Stimulated activated CD8-positive, alpha-beta memory T cell treated with anti-CD3 and anti-CD28 coated beads, Interleukin-7, amount 100 ng/mL, for 48 hours (primary cell): ENCODE measurements around the gene CD300H.

Experiments used
- DNase-seq, 2 donors: peaks; one replicate each; pipeline ENCODE4 v3.0.0-alpha.2; 2020; ENCODE audit warnings: low read depth in 1 of 2; ENCODE audit errors: extremely low read depth in 1 of 2

The CD300H gene

DNA sequence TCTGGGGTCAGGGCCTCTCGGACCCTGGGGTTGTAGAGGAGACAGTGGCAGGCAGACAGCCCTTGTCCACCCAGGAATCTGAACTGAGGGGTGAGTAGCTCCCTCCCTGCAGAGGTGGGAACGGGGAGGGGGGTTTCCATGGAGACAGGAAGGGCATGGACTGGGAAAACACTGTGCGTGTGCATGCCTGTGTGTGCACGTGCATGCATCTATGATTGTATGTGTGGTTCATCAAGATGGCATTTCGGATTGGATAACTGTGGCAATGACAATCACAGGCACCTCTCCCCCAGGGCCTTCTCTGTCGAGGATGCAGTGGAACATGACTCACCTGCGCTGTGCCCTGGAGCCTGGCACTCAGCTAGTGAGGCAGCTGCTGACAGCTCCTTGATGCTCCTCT, 15.3 kb downstream of the CD300H start:
- no peak for DNase-seq

- no peak for DNase-seq
These were observed 16.7 kb downstream of the CD300H start for GRCh38 chr17:74550602-74551001.

DNA sequence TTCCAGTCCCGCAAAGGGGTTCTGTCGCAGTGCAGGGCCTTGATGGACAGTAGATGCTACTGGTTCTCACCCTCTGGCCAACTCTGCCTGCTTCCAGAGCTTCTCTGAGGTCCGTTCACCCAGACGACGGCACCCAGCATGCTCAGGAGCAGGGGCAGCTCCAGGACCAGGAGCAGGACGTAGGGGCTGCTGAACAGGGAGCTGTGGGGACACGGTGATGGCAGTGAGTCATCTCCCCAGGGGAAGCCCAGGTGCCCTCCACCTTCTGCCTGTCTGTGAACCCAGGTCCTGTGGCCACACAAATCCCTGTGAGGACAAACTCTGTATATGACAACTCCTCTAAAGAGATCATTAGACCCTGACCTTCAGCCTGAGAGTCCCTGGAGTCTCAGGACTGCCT, 18.0 kb downstream of the CD300H start:
- DNase-seq = no peak

GRCh38 chr17:74547736-74548135, 19.6 kb downstream of the CD300H start:
- DNase-seq = no peak

DNA sequence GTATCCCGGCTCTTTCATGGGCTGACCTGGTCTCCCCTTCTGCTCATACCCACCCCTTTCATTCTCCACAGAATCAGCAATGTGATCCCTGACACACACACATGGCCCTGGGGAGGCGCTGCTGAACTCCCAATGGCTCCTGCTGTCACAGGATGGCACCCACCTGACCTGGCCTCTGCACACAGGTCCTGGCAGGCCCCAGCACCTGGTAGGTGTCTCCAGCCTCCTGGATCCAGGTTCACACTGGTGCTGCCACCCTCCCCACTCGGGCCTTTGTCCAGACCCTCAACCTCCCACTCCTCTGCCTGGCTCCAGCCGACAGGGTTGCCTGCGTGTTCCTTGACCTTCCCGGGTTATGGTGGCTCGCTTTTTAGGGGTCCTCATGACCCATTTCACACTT, 20.0 kb downstream of the CD300H start:
- DNase-seq = no peak

- DNase-seq = no peak
These were observed 20.7 kb downstream of the CD300H start for GRCh38 chr17:74546586-74546985.

DNA sequence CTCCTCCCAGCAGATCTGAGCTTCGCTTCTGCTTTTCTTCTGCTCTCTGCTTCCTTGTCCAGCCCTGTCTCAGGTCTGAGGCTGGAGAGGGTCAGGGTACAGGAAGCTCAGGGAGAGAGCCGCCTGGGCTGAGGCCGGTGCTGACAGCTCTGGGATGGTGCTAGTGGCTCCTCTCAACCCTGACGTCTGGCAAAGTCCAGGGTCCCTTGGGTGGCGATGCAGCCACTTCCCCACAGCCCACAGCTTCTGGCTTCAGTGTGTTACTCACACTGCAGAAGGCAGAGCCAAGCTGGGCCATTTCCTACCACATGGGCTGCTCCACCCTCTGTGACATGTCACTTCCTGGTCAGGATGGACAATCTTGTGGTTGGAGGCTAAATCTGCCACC, 21.5 kb downstream of the CD300H start, which contains the start of gene CD300C:
Gene CD300C, minus strand, starts transcription at position 273 of the 388 bp plus-strand sequence. CDS start 333 bp downstream, outside the sequence.
- DNase-seq = no peak

DNA sequence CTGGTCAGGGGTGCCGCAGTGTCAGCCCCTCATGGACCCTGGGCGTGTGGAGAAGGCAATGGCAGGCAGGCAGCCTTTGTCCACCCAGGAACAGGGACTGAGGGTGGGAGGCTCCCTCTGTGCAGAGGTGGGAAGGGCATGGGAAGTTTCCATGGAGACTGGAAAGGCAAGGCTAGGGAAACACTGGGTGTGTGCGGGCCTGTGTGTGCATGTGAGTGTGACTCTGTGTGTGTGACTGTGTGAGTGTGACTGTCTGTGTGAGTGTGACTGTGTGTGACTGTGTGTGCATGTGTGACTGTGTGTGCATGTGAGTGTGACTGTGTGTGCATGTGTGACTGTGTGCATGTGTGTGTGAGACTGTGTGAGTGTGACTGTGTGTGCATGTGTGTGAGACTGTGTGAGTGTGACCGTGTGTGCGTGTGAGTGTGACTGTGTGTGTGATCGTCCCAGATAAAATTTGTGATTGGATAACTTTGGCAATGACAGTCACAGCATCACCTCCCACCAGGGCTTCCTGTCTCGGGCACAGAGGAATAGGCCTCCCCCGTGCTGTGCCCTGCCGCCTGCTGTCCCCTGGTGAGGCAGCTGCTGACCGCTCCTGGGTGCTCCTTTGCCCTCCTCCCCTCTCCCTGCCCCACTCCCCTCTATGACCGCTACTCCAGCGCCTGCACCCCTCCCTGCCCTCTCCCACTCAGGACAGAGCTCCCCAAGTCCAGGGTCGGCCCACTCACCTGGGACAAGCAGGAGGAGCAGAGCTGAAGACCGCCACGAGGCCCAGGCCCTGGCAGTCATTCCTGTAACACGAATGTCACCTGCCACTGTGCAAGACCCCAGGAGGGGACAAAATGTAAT, 22.1 kb downstream of the CD300H start:
- no peak for DNase-seq

GRCh38 chr17:74543891-74544760, 23.2 kb downstream of the CD300H start:
- DNase-seq = no peak

- no peak for DNase-seq
These were observed 23.9 kb downstream of the CD300H start for GRCh38 chr17:74543406-74543805.

- no peak for DNase-seq
These were observed 24.5 kb downstream of the CD300H start for GRCh38 chr17:74542727-74543383.

DNA sequence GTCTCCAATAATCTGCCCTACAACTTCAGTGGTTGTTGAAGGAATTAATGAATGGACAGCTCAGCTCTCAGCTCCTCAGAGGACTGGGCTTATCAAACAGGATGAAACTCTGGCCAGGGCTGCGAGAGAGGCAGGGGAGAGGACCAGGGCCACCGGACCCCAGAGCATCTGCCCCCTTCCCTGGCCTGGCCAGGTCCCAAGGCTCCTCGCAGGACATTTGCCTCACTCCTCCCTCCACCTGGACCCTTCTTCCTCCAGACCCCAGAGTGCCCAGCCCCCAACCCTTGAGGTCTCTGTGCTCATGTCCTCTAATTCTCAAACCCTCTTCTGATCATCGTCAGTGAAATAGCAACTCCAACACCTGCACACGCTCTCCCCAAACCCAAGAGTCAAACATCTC, 25.1 kb downstream of the CD300H start:
- no peak for DNase-seq

DNA sequence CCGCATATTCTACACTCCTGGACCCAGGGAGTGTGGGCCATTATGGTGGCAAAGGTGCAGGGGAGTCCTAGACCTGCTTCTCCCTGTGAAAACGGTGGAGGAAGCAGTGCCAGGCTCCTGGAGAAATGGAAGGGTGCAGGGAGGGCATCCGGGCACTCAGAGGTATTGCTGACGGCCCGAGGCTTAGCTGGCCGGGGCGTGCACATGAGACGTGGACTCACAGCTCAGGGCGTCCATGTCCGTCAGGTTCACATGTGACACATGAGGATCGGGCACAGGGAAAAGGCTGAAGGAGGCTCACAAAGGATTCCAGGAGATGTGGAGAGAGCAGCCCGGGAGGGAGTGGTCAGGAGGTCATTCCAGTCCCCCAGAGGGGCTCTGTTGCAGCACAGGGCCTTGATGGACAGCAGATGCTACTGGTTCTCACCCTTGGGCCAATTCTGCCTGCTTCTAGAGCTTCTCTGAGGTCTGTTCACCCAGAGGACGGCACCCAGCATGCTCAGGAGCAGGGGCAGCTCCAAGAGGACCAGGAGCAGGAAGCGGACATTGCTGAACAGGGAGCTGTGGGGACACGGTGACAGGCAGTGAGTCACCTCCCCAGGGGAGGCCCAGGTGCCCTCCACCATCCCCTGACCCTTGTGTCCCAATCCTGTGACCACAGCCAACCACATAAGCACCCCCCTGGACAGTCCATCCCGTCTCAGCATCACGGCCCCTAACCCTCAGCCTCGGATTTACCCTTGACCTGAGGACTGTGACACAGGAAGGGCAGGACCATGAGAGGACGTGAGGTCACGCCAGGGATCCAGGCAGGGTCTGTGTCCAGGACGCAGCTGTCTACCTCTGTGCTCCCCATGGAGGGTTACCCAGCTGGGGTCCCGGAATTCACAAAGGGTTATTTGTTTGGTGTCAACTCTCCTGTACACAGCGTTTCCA, 25.9 kb downstream of the CD300H start:
- no peak for DNase-seq

DNA sequence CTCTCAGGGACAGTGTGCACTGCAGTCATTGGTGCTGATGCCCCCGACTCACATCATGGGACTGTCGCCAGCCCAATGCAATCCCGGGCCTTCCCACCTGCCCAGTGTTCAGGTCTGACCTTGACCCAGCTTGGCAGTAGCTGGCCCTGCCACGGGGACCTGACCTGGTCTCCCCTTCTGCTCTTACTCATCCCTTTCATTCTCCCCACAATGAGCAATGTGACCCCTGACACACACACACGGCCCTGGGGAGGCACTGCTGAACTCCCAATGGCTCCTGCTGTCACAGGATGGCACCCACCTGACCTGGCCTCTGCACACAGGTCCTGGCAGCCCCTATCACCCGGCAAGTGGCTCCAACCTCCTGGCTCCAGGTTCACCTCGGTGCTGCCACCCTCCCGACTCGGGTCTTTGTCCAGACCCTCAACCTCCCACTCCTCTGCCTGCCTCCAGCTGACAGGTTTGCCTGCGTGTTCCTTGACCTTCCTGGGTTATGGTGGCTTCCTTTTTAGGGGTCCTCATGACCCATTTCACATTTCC, 28.0 kb downstream of the CD300H start:
- no peak for DNase-seq

GRCh38 chr17:74536890-74537289, 30.4 kb downstream of the CD300H start:
- no peak for DNase-seq

- DNase-seq = no peak
These were observed 35.2 kb downstream of the CD300H start for GRCh38 chr17:74532115-74532514.

DNA sequence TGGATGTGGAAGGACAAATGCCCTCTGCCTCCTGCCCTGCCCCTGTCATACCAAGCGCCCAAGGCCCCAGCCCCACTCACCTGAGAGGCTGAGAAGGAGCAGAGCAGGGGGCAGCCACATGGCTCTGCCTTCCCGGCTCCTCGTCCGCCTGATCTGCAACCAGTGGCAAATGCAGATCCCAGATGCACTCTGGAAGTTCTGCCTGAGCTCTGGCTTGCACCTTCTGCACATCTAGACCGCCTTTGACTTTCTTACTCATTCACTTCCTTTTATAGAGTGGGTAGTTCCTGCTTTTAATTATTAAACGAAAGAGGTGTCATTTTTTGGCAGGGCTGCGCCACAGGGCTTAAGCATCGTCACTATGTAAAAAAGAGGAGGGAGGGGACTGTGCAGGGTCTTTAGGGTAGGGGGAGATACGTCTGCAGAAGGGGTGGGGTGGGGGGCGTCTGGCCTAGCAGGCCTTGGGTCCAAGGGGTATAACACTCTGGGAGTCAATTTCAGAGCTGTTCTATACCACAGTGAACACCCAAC, 36.0 kb downstream of the CD300H start, which contains the start of gene CD300LB:
Gene CD300LB, minus strand, starts transcription at position 245 of the 531 bp plus-strand sequence. Its CDS starts 125 bp downstream, at position 120.
- no peak for DNase-seq

- DNase-seq = no peak
These were observed 36.5 kb downstream of the CD300H start for GRCh38 chr17:74530831-74531150.

DNA sequence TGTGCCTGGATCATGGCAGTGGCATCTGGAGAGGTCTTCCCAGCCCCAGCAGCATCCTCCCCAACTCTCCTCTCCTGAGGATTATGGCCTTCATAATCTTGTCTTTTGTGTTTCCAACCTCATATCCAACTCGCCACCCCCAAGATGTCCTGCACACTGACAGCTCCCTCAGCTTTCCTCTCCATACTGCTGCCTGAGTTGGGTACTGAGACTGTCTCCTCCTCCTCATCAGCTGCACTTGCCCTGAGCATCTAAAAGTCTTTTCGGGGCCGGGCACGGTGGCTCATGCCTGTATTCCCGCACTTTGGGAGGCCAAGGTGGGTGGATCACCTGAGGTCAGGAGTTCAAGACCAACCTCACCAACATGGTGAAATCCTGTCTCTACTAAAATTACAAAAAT, 38.1 kb downstream of the CD300H start:
- DNase-seq = no peak
